Type B pancreatic cell (in vitro differentiated cells): ENCODE data around the gene ABHD16A. TPM values are rescaled to one million over a fixed set of nuclear protein-coding genes. Genes with fewer than 3 reads are reported as not detected.

Source experiments
- DNase-seq: peaks from one replicate; pipeline ENCODE4 v3.0.0; 2021; ENCODE audit warnings: mixed read lengths; ENCODE audit not compliant: unreplicated experiment; ENCODE audit errors: extremely low spot score
- H3K27ac Mint-ChIP-seq: 2 replicates; pipeline ENCODE4 v1.8.0; 2021; ENCODE audit warnings: mild to moderate bottlenecking, mixed read lengths
- H3K27me3 Mint-ChIP-seq: 2 replicates; pipeline ENCODE4 v1.8.0; 2021; ENCODE audit warnings: mixed read lengths
- H3K36me3 Mint-ChIP-seq: 2 replicates; pipeline ENCODE4 v1.8.0; 2021; ENCODE audit warnings: mixed read lengths
- H3K4me1 Mint-ChIP-seq: one replicate; pipeline ENCODE4 v1.8.0; 2021; ENCODE audit warnings: mixed read lengths; ENCODE audit not compliant: unreplicated experiment
- H3K4me3 Mint-ChIP-seq: 2 replicates; pipeline ENCODE4 v1.8.0; 2021; ENCODE audit warnings: mild to moderate bottlenecking, mixed read lengths
- H3K9me3 Mint-ChIP-seq: 2 replicates; pipeline ENCODE4 v1.8.0; 2021; ENCODE audit warnings: mixed read lengths
- total RNA-seq: library from RNA; stranded (reverse); gene quantifications from 2 replicates; pipeline ENCODE4 v1.2.1, GENCODE V29; 2021; ENCODE audit warnings: low replicate concordance
- TF ChIP-seq, protein P1 (sequence below): fragments of 200-600 bp; sonication (generic); conservative IDR thresholded peaks from 2 replicates; pipeline ENCODE4 v1.5.0; 2021; ENCODE audit warnings: antibody characterized with exemption, mild to moderate bottlenecking

The ABHD16A gene
- total RNA-seq, 1 donor from 2014 or later, result 80.9 TPM

- DNase-seq, result no peak
- TF ChIP-seq, protein P1, sequence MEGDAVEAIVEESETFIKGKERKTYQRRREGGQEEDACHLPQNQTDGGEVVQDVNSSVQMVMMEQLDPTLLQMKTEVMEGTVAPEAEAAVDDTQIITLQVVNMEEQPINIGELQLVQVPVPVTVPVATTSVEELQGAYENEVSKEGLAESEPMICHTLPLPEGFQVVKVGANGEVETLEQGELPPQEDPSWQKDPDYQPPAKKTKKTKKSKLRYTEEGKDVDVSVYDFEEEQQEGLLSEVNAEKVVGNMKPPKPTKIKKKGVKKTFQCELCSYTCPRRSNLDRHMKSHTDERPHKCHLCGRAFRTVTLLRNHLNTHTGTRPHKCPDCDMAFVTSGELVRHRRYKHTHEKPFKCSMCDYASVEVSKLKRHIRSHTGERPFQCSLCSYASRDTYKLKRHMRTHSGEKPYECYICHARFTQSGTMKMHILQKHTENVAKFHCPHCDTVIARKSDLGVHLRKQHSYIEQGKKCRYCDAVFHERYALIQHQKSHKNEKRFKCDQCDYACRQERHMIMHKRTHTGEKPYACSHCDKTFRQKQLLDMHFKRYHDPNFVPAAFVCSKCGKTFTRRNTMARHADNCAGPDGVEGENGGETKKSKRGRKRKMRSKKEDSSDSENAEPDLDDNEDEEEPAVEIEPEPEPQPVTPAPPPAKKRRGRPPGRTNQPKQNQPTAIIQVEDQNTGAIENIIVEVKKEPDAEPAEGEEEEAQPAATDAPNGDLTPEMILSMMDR, result no peak
- Mint-ChIP-seq H3K4me1 (peaks cover 16% of the 10 kb centered on the region), H3K27me3 (no peaks in the 10 kb centered on the region), H3K4me3 (no peak overlapping the region), H3K27ac (no peak overlapping the region), H3K9me3 (no peaks in the 10 kb centered on the region), H3K36me3 (no peaks in the 10 kb centered on the region)
Observed at GRCh38 chr6:31707701-31708100, 4.6 kb upstream of the ABHD16A start.

DNA sequence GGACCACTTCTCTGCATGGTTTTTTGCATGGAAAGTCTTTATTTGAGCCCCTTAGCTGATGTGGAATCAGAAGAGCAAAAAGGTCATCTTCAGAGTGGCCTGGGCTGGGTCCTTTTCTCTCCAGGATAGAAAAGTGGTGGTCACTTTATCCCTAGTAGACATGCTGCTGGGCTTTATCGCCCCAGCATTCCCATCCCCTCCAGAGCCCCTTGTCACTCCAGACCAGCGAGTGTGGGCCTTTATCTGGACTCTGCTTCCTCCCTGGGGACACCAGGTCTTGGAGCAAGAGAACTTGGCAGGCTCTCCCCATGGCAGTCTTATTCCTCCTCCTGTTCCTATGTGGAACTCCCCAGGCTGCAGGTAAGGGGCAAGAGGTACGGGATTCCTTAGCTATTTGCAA lies 3.5 kb upstream of the ABHD16A start, which contains the start of gene LY6G6F:
Gene LY6G6F (plus strand): TSS at position 268 of the 400 bp plus-strand sequence. CDS start 41 bp downstream, at position 309.
- H3K27ac Mint-ChIP-seq, result no peak within 1 kb of the TSS
- no peak for DNase-seq
- H3K36me3 Mint-ChIP-seq, result no peaks in the 10 kb centered on the region
- TF ChIP-seq, protein P1, result no peak
- H3K9me3 Mint-ChIP-seq, result no peaks in the 10 kb centered on the region
- H3K4me3 Mint-ChIP-seq, result no peak within 1 kb of the TSS
- H3K27me3 Mint-ChIP-seq, result no peaks in the 10 kb centered on the region
- H3K4me1 Mint-ChIP-seq, result peaks cover 11% of the 10 kb centered on the region

DNA sequence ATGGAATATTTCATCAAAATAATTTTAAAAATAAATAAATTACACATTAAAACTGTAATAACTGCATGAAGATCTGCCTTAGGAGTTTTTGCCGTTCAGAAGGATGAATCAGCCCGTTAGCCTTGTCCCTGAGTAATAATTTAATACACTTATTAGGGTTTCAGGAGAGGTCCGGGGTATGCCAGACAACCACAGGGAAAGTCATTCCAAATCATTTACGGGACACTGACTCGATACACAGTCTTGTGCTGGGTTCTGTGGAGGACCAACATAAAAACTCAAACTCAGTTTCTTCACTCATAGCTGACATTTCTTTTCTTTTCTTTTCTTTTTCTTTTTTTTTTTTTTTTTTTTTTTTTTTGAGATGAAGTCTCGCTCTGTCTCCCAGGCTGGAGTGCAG lies 2.8 kb upstream of the ABHD16A start:
- Mint-ChIP-seq H3K4me1 (peaks cover 18% of the 10 kb centered on the region), H3K27me3 (no peaks in the 10 kb centered on the region)
- TF ChIP-seq, protein P1, result no peak

GRCh38 chr6:31702405-31702818 lies 712 bp downstream of the ABHD16A start:
- TF ChIP-seq, protein P1, result no peak
- peak overlapping the region; percentile 97 for H3K27ac Mint-ChIP-seq
- H3K27me3 Mint-ChIP-seq, result no peaks in the 10 kb centered on the region
- H3K36me3 Mint-ChIP-seq, result peaks cover 11% of the 10 kb centered on the region
- peak overlapping the region; percentile 91 for H3K4me3 Mint-ChIP-seq
- DNase-seq, result no peak
- H3K4me1 Mint-ChIP-seq, result peaks cover 14% of the 10 kb centered on the region
- H3K9me3 Mint-ChIP-seq, result no peaks in the 10 kb centered on the region

More for the DNA sequence above, 2.8 kb upstream of the ABHD16A start:
- H3K9me3 Mint-ChIP-seq, result no peaks in the 10 kb centered on the region
- H3K36me3 Mint-ChIP-seq, result peaks cover 3% of the 10 kb centered on the region
- H3K27ac Mint-ChIP-seq, result no peak overlapping the region
- H3K4me3 Mint-ChIP-seq, result no peak overlapping the region
- DNase-seq, result no peak

- Mint-ChIP-seq H3K9me3 (no peaks in the 10 kb centered on the region), H3K36me3 (peaks cover 17% of the 10 kb centered on the region), H3K4me3 (peak overlapping the region; percentile 91), H3K27me3 (no peaks in the 10 kb centered on the region), H3K27ac (peak overlapping the region; percentile 97), H3K4me1 (peaks cover 14% of the 10 kb centered on the region)
- no peak for DNase-seq
- TF ChIP-seq, protein P1, result no peak
Observed at GRCh38 chr6:31701666-31702404, 1.3 kb downstream of the ABHD16A start.
